ENCODE results near the gene TPRX1. TPM values are rescaled to one million over a fixed set of nuclear protein-coding genes. Genes with fewer than 3 reads are reported as not detected.

The TPRX1 gene
- total RNA-seq, 1 donor from 2014 or later, result not detected

- Mint-ChIP-seq H3K9me3 (ENCODE audit: unreplicated experiment) (no peaks in the 10 kb centered on the region), H3K27me3 (ENCODE audit: unreplicated experiment) (no peaks in the 10 kb centered on the region), H3K27ac (ENCODE audit: unreplicated experiment) (no peak overlapping the region), H3K4me1 (ENCODE audit: low read depth, unreplicated experiment) (peaks cover 5% of the 10 kb centered on the region), H3K4me3 (ENCODE audit: unreplicated experiment) (no peak overlapping the region), H3K36me3 (ENCODE audit: unreplicated experiment) (no peaks in the 10 kb centered on the region)
- DNase-seq, result no peak
- TF ChIP-seq, protein P1, sequence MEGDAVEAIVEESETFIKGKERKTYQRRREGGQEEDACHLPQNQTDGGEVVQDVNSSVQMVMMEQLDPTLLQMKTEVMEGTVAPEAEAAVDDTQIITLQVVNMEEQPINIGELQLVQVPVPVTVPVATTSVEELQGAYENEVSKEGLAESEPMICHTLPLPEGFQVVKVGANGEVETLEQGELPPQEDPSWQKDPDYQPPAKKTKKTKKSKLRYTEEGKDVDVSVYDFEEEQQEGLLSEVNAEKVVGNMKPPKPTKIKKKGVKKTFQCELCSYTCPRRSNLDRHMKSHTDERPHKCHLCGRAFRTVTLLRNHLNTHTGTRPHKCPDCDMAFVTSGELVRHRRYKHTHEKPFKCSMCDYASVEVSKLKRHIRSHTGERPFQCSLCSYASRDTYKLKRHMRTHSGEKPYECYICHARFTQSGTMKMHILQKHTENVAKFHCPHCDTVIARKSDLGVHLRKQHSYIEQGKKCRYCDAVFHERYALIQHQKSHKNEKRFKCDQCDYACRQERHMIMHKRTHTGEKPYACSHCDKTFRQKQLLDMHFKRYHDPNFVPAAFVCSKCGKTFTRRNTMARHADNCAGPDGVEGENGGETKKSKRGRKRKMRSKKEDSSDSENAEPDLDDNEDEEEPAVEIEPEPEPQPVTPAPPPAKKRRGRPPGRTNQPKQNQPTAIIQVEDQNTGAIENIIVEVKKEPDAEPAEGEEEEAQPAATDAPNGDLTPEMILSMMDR (IDR thresholded peaks at IDR 0.05; ENCODE audit: partially characterized antibody, unreplicated experiment), result no peak
Observed at GRCh38 chr19:47839913-47840312, 35.6 kb upstream of the TPRX1 start.

GRCh38 chr19:47839411-47839810, 35.1 kb upstream of the TPRX1 start:
- no peak for DNase-seq
- no peaks in the 10 kb centered on the region for H3K36me3 Mint-ChIP-seq (ENCODE audit: unreplicated experiment)
- H3K27ac Mint-ChIP-seq (ENCODE audit: unreplicated experiment), result no peak overlapping the region
- TF ChIP-seq, protein P1 (IDR thresholded peaks at IDR 0.05; ENCODE audit: partially characterized antibody, unreplicated experiment), result no peak
- peaks cover 5% of the 10 kb centered on the region for H3K4me1 Mint-ChIP-seq (ENCODE audit: low read depth, unreplicated experiment)
- no peaks in the 10 kb centered on the region for H3K27me3 Mint-ChIP-seq (ENCODE audit: unreplicated experiment)
- H3K4me3 Mint-ChIP-seq (ENCODE audit: unreplicated experiment), result no peak overlapping the region
- no peaks in the 10 kb centered on the region for H3K9me3 Mint-ChIP-seq (ENCODE audit: unreplicated experiment)

DNA sequence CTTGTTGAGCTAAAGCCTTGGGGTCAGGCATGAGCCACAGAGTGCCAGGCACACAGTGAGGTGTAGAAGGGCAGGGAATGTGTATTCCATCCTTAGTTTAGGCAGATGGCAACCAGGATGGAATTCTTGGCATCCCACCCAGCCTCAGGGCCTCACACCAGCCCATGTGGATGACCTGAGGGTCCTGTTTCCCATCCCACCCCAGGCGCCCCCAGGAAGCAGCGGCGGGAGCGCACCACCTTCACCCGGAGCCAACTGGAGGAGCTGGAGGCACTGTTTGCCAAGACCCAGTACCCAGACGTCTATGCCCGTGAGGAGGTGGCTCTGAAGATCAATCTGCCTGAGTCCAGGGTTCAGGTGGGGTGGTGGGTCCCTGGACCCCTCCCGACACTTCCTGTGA, 31.7 kb upstream of the TPRX1 start:
- H3K27ac Mint-ChIP-seq (ENCODE audit: unreplicated experiment), result no peak overlapping the region
- H3K36me3 Mint-ChIP-seq (ENCODE audit: unreplicated experiment), result no peaks in the 10 kb centered on the region
- no peaks in the 10 kb centered on the region for H3K9me3 Mint-ChIP-seq (ENCODE audit: unreplicated experiment)
- peaks cover 5% of the 10 kb centered on the region for H3K4me1 Mint-ChIP-seq (ENCODE audit: low read depth, unreplicated experiment)
- no peaks in the 10 kb centered on the region for H3K27me3 Mint-ChIP-seq (ENCODE audit: unreplicated experiment)
- no peak for DNase-seq
- H3K4me3 Mint-ChIP-seq (ENCODE audit: unreplicated experiment), result no peak overlapping the region
- TF ChIP-seq, protein P1 (IDR thresholded peaks at IDR 0.05; ENCODE audit: partially characterized antibody, unreplicated experiment), result no peak

DNA sequence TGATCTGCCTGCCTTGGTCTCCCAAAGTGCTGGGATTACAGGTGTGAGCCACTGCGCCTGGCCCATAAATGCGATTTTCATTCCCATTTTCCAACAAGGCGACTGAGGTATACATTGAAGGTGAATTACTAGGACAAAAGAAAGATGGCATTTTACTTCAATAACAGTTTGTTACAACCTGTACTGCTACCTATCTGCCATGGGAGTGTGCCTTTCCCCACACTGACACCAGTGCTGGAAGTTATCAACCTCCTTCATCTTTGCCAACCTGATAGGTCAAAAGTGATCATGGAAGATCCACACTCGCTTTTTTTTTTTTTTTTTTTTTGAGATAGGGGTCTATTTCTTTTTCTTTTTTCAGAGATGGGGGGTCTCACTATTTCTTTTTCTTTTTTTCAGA, 28.4 kb upstream of the TPRX1 start:
- TF ChIP-seq, protein P1 (IDR thresholded peaks at IDR 0.05; ENCODE audit: partially characterized antibody, unreplicated experiment), result no peak
- Mint-ChIP-seq H3K27ac (ENCODE audit: unreplicated experiment) (no peak overlapping the region), H3K27me3 (ENCODE audit: unreplicated experiment) (no peaks in the 10 kb centered on the region), H3K36me3 (ENCODE audit: unreplicated experiment) (no peaks in the 10 kb centered on the region), H3K9me3 (ENCODE audit: unreplicated experiment) (no peaks in the 10 kb centered on the region), H3K4me1 (ENCODE audit: low read depth, unreplicated experiment) (peaks cover 4% of the 10 kb centered on the region), H3K4me3 (ENCODE audit: unreplicated experiment) (no peak overlapping the region)
- DNase-seq, result no peak

GRCh38 chr19:47826800-47827199, 22.4 kb upstream of the TPRX1 start:
- TF ChIP-seq, protein P1 (IDR thresholded peaks at IDR 0.05; ENCODE audit: partially characterized antibody, unreplicated experiment), result no peak
- no peak overlapping the region for H3K4me3 Mint-ChIP-seq (ENCODE audit: unreplicated experiment)
- no peaks in the 10 kb centered on the region for H3K9me3 Mint-ChIP-seq (ENCODE audit: unreplicated experiment)
- no peak for DNase-seq
- H3K27me3 Mint-ChIP-seq (ENCODE audit: unreplicated experiment), result peaks cover 4% of the 10 kb centered on the region
- peaks cover 4% of the 10 kb centered on the region for H3K4me1 Mint-ChIP-seq (ENCODE audit: low read depth, unreplicated experiment)
- no peak overlapping the region for H3K27ac Mint-ChIP-seq (ENCODE audit: unreplicated experiment)
- H3K36me3 Mint-ChIP-seq (ENCODE audit: unreplicated experiment), result no peaks in the 10 kb centered on the region

Data from glutamatergic neuron (in vitro differentiated cells).